OCI-LY1 (cell line): ENCODE measurements around the gene COMP.

ENCODE experiments used
- H2AFZ ChIP-seq: fragments of 200-600 bp; sonication (generic), shearing (Covaris generic); 2 replicates; pipeline ENCODE4 v1.6.0; 2014; ENCODE audit warnings: antibody characterized with exemption, mild to moderate bottlenecking, low read length
- H3F3A ChIP-seq: fragments of 200-600 bp; sonication (generic), shearing (Covaris generic); 2 replicates; pipeline ENCODE4 v1.6.0; 2014; ENCODE audit warnings: mild to moderate bottlenecking, antibody characterized with exemption, low read length, moderate library complexity; ENCODE audit not compliant: insufficient read depth
- H3K27ac ChIP-seq: fragments of 200-600 bp; sonication (generic); 2 replicates; pipeline ENCODE4 v1.5.1; 2014; ENCODE audit warnings: low read length, mixed run types, mild to moderate bottlenecking, low read depth; ENCODE audit not compliant: poor library complexity, severe bottlenecking
- H3K27me3 ChIP-seq: fragments of 200-600 bp; sonication (generic); 2 replicates; pipeline ENCODE4 v1.6.0; 2014; ENCODE audit warnings: antibody characterized with exemption, mild to moderate bottlenecking, low read length, moderate library complexity; ENCODE audit not compliant: insufficient read depth
- H3K36me3 ChIP-seq: fragments of 200-600 bp; sonication (generic); 2 replicates; pipeline ENCODE4 v1.6.1; 2014; ENCODE audit warnings: mild to moderate bottlenecking, antibody characterized with exemption, low read length, moderate library complexity, mixed read lengths; ENCODE audit not compliant: insufficient read depth
- H3K4me1 ChIP-seq: fragments of 200-600 bp; sonication (generic); 2 replicates; pipeline ENCODE4 v1.5.1; 2014; ENCODE audit warnings: mild to moderate bottlenecking, low read length, moderate library complexity; ENCODE audit not compliant: insufficient read depth, severe bottlenecking
- H3K4me2 ChIP-seq: fragments of 200-600 bp; sonication (generic), shearing (Covaris generic); 2 replicates; pipeline ENCODE4 v1.6.1; 2014; ENCODE audit warnings: low read length
- H3K4me3 ChIP-seq: fragments of 200-600 bp; sonication (generic); 2 replicates; pipeline ENCODE4 v1.5.1; 2014; ENCODE audit warnings: low read length, low read depth, mild to moderate bottlenecking, mixed read lengths; ENCODE audit not compliant: poor library complexity, severe bottlenecking
- H3K79me2 ChIP-seq: fragments of 200-600 bp; shearing (Covaris generic); 2 replicates; pipeline ENCODE4 v1.6.1; 2016; ENCODE audit warnings: mixed run types, low read length, mixed read lengths; ENCODE audit not compliant: insufficient read depth
- H3K9ac ChIP-seq: fragments of 200-600 bp; sonication (generic), shearing (Covaris generic); 2 replicates; pipeline ENCODE4 v1.6.1; 2014; ENCODE audit warnings: mild to moderate bottlenecking, low read length, mixed read lengths
- H3K9me2 ChIP-seq: fragments of 200-600 bp; sonication (generic), shearing (Covaris generic); 2 replicates; pipeline ENCODE4 v1.6.1; 2014; ENCODE audit warnings: low read depth, mild to moderate bottlenecking, low read length, mixed read lengths
- H3K9me3 ChIP-seq: fragments of 200-600 bp; shearing (Covaris generic); 2 replicates; pipeline ENCODE4 v1.6.1; 2014; ENCODE audit warnings: low read length, mixed read lengths
- H4K20me1 ChIP-seq: fragments of 200-600 bp; sonication (generic), shearing (Covaris generic); 2 replicates; pipeline ENCODE4 v1.6.0; 2016; ENCODE audit warnings: mild to moderate bottlenecking, low read length; ENCODE audit not compliant: insufficient read depth
- CTCF ChIP-seq: fragments of 200-600 bp; sonication (generic), shearing (Covaris generic); IDR thresholded peaks from 2 replicates; pipeline ENCODE4 v1.5.1; 2017; ENCODE audit warnings: mild to moderate bottlenecking, antibody characterized with exemption, low read length, moderate library complexity, mixed read lengths
- EZH2 ChIP-seq: fragments of 200-600 bp; sonication (generic), shearing (Covaris generic); IDR thresholded peaks from 2 replicates; pipeline ENCODE4 v1.8.0; 2017; ENCODE audit warnings: borderline replicate concordance, mixed run types, mild to moderate bottlenecking, antibody characterized with exemption, low read length, moderate library complexity, mixed read lengths

COMP gene

GRCh38 chr19:18802354-18802753, 11.2 kb upstream of the COMP start:
- no peak overlapping the region for H3K4me2 ChIP-seq
- H3K9me2 ChIP-seq: no peaks in the 10 kb centered on the region
- no peak overlapping the region for H3K27ac ChIP-seq
- no peak overlapping the region for H2AFZ ChIP-seq
- H3K9ac ChIP-seq: no peak overlapping the region
- no peak for TF ChIP-seq EZH2
- TF ChIP-seq CTCF: no peak
- no peaks in the 10 kb centered on the region for H3K9me3 ChIP-seq
- H3K4me1 ChIP-seq: no peaks in the 10 kb centered on the region
- H3K27me3 ChIP-seq: no peaks in the 10 kb centered on the region; the same call in 1 of the 2 replicates
- H3K36me3 ChIP-seq: no peaks in the 10 kb centered on the region
- H3K4me3 ChIP-seq: no peak overlapping the region
- no peaks in the 10 kb centered on the region for H3K79me2 ChIP-seq
- H3F3A ChIP-seq: no peaks in the 10 kb centered on the region
- H4K20me1 ChIP-seq: no peaks in the 10 kb centered on the region

- Histone ChIP-seq H3K9me2 (no peaks in the 10 kb centered on the region), H3K4me2 (no peak overlapping the region), H4K20me1 (no peaks in the 10 kb centered on the region), H3K27me3 (no peaks in the 10 kb centered on the region; the same call in 1 of the 2 replicates), H3K4me3 (no peak overlapping the region), H3K36me3 (no peaks in the 10 kb centered on the region), H3F3A (no peaks in the 10 kb centered on the region), H3K9me3 (no peaks in the 10 kb centered on the region), H3K9ac (no peak overlapping the region), H2AFZ (no peak overlapping the region), H3K27ac (no peak overlapping the region), H3K4me1 (no peaks in the 10 kb centered on the region), H3K79me2 (no peaks in the 10 kb centered on the region)
- TF ChIP-seq EZH2 (no peak), CTCF (no peak)
Measured at GRCh38 chr19:18800636-18801035, 9.5 kb upstream of the COMP start.

- H3K36me3 ChIP-seq: no peaks in the 10 kb centered on the region
- H3K79me2 ChIP-seq: no peaks in the 10 kb centered on the region
- no peak overlapping the region for H3K4me2 ChIP-seq
- no peak overlapping the region for H2AFZ ChIP-seq
- H3K9ac ChIP-seq: no peak overlapping the region
- no peaks in the 10 kb centered on the region for H3K4me1 ChIP-seq
- H3K27me3 ChIP-seq: no peaks in the 10 kb centered on the region; the same call in 1 of the 2 replicates
- H3K27ac ChIP-seq: no peak overlapping the region
- H3K4me3 ChIP-seq: no peak overlapping the region
- H3K9me3 ChIP-seq: no peaks in the 10 kb centered on the region
- H3F3A ChIP-seq: no peaks in the 10 kb centered on the region
- H3K9me2 ChIP-seq: no peaks in the 10 kb centered on the region
- TF ChIP-seq CTCF: no peak
- no peak for TF ChIP-seq EZH2
- H4K20me1 ChIP-seq: no peaks in the 10 kb centered on the region
Measured at GRCh38 chr19:18800079-18800478, 9.0 kb upstream of the COMP start.
